ENCODE results near the gene ST6GAL1.

DNA sequence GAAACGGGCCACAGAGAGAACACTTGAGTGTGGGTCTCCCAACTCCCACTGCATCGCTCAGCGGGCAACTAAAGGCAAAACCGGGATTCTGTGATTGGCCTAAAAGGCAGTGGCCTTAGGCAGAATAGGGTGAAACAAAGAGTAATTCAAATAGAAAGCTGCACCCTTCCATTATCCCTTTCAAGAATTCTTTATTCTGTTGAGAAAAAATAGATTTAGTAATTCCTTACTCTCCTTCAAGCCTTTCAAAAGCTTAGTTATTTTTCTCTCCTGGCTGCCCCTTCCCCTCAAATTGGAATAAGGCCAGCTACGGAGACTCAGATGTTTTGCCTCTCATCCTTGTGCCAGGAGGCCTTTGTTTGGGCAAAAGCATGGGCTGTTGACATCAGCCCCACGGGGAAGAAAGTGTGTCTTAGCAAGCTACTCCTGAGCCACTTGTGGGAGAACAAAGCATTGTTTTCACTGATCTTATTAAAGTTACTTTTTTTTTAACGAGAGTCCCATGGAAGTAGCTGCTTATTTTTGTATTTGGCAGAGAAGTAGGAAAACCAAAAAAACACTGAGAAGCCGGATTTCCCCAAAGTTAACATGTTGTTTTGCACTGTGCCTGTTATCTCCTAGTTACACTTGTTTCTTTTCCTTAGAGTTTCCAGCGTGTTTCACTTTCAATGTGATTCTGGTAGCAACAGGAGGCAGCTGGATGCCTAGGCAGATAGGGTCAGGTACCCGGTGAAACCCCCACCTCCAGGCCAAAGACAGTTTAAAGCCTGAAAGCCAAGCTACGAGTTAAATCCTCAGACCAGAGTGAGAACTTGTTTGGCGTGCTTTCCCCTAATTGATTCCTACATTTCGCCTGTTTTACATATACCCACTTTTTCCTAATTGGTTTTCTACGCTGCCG is 2.2 kb downstream of the ST6GAL1 start:
- no peak for TF ChIP-seq ZNF274 (IDR thresholded peaks at IDR 0.05; ENCODE audit: low read depth, low read length)
- TF ChIP-seq YY1 (IDR thresholded peaks at IDR 0.05; ENCODE audit: insufficient read depth, insufficient read length), result no peak
- no peak for TF ChIP-seq SUZ12 (IDR thresholded peaks at IDR 0.05; ENCODE audit: extremely low read depth, insufficient read depth, insufficient read length)
